MV-4-11 (cell line): ENCODE data around the gene LIN7C.

Experiments
- DNase-seq: peaks from one replicate; lab custom pipeline; 2025; lab: John Stamatoyannopoulos, UW

LIN7C gene

DNA sequence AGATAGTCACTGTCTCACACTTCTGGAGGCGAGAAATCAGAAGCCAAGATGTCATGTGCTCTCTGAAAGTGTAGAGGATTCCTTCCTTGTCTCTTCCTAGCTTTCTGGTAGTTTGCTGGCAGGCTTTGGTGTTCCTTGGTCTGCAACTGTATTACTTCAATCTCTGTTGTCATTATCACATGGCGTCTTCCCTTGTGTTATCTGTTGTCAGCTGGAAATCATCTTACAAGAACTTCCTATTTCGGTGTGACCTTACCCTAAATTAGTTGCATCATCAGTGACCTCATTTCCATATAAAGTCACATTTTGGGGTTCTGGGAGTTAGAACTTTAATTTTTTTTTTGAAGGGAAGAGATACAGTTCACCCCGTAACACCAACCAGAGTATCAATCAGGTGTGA is 3.3 kb upstream of the LIN7C start:
- DNase-seq = peak; percentile 67

DNA sequence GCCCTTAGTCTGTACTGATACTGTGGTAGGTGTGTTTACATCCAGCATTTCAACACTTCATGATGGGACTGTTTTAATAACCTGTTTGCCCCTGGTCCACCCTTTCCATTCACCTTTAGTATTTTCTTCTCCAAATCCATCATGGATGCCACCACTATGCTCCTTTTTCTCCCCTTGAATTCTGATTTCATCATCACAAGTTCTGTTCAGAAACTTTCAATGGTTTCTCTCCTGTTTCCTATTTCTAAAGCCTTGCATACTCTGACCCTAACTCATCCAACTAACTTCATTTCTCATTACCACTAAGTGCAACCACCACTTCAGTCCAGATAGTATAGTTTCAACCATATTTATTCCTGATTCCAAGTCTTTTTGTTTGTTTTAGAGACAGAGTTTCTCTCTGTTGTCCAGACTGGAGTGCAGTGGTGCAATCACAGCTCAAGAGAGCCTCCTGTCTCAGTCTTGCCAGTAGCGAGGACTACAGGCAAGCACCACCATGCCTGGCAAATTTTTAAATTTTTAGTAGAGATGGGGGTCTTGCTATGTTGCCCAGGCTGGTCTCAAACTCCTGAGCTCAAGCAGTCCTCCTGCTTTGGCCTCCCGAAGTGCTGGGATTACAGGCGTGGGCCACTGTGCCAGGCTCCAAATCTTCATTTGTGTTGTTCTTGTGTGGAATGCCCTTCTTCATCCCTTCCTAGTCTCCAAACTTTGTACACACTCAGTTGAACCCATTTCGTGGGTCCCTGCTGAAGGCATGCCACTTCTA is 1.2 kb upstream of the LIN7C start:
- DNase-seq = peak; percentile 41

DNA sequence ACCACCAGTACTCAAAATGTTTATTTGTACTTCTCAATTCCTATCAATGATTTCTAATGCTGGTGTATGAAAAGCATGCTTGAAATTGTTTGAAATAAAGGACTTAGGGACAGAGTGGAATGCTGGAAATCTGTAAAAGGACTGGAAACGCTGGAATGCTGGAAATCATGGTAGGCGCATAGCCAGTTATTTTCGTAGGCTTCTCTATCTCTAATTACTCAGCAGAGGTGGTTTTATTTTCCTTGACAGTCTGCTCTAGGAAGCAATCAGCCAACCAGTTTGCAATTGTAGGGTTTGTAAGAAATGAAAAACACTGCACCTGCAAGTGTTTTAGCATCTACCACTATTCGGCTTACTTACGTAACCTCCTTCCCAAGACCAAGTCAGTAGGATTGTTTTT is 788 bp downstream of the LIN7C start:
- DNase-seq = no peak

DNA sequence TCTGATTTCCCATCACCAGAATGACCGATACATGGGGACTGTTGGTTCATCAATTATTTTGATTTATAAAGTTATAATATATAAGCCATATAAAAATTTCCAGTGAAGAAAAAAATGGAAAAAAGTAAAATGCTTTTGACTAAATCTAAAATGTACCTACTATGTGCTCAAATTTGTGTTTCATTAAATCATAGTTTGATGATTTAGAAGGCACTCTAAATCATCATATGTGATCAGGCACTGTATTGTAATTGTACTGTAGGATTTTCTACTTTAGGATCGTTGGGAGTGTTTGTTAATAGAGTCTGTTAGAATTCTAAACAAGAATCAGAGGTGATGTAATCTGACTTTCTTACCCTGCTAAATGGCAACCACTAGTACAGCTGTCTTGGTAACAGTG is 2.4 kb downstream of the LIN7C start:
- DNase-seq = no peak

DNA sequence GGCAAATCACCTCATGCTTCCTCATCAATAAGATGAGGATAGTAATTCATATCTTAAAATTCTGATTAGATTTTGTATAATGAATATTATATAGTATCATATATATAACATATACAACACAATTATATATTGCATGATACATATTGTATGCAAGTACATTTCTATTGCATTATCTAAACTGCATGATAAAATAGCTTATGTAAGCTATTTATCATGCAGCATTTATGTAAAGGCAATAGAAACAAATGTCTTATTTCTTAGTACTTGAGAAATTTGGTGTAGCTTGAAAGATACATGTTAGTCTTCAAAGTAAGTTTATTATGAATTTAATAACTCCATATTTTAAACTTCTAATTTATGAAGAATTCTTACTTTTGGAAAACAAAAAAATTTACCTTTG is 5.5 kb downstream of the LIN7C start:
- no peak for DNase-seq

DNA sequence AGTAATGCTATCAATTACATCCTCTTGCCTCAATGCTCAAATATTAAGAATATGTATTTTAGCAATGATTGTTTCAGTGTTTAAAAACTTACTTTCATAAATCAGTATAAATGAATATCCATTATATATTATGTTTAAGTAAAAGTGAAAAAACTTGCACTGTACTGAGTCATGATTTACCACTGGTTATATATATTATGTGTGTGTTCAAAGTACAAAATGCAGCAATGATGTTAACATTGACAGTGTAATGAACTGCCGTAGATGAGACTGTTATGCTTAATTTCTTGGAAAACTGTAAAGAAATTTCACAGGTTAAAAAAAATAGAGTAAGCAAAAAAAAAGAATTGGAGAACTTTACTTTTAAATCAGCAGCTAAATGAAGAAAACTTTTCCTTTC is 8.7 kb downstream of the LIN7C start:
- DNase-seq = no peak

DNA sequence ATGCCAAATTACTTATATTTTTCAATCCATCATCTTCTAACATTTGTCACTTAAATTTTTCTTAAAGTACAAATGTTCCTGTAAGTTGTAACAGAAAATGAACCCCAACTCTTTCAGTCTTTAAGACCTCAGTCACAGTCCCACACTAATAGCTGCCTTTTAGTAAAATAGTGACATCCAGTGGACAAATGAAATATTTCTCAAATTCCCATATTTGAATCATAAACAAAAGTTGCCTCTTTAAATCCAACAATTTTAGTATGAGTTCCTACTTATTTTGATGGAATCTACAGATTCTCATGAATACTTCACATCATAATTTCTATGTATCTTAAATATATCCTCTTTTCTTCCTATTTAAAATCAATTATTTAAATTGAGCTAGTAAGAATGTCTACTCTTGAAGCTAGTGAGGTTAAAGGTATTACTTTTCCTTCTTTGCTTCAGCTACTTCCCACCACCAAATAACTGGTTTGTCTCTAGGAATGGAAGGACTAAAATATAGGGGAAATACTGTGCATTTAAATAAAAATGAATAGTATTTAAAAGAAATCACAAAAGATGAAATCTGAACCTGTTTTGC is 9.2 kb downstream of the LIN7C start:
- peak; percentile 24 for DNase-seq

DNA sequence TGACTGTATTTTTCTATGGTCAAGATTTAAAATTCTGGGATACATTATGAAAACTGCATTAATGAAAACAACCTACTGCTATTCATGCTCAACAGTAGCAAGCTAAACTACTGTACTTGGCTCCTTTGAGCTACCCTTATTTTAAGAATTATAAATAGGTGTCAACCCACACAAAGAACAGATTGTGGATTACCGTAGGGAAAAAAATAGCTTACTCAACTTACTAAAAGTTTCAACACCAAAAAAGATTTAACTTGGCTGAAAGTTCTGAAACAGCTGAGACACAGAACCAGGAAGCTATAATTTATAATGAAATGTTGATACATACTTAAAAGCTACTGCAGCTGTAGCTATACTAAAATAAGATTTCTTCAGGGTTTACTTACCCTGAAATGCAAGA is 10.1 kb downstream of the LIN7C start:
- no peak for DNase-seq

DNA sequence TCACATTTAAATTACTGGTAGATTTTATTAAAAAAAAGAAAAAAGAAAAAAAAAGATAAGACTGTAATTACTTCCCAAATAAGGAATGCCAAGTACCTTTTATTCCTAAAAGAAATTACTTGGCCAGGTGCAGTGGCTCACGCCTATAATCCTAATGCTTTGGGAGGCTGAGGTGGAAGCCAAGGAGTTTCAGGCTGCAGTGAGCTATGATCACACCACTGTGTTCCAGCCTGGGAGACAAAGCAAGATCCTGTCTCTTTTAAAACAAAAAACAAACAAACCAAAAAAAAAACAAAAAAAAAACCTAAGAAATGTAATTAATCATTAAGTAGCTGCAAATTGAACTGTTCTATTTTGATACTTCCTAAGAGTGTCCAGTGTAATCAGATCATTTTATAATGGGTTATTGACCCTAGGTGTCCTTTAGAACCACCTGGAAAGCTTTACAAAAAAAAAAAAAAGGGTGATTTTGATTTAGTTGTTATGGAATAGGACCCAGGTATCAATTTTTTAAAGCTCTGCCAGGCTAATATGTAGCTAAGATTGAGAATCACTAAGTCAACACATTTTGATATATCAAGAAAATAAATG is 10.8 kb downstream of the LIN7C start:
- no peak for DNase-seq

DNA sequence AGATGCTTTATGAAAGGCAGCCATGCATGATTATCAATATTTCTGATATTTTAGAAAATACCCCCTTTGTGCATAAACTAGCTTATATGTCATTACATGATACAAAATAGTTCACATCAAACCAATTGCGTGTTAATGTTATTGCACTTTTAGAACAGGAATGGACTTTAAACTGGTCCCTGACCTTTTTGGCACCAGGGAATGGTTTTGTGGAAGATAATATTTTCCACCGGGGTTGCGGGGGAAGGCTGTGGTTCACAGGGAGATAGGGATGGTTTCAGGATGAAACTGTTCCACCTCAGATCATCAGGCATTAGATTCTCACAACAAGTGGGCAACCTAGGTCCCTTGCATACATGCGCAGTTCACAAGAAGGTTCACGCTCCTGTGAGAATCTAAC is 17.5 kb downstream of the LIN7C start:
- DNase-seq = no peak

DNA sequence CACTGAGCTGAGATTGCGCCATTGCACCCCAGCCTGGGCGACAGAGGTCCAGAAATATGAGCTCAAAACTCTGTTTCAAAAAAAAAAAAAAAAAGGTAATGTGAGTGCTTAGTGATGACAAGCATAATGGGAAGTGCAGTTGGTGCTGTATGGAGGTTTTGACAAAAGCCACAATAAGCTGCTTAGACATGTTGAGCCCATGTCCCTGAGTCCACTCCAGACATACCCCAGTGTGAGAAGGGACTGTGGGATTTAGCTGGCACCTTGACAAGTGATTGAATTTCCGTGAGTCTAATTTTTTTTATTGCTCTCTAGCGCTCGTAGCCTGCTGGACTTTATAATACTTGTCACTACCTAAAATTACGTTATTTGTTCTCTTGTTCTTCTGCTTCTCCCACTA is 18.9 kb downstream of the LIN7C start:
- DNase-seq = peak; percentile 56

DNA sequence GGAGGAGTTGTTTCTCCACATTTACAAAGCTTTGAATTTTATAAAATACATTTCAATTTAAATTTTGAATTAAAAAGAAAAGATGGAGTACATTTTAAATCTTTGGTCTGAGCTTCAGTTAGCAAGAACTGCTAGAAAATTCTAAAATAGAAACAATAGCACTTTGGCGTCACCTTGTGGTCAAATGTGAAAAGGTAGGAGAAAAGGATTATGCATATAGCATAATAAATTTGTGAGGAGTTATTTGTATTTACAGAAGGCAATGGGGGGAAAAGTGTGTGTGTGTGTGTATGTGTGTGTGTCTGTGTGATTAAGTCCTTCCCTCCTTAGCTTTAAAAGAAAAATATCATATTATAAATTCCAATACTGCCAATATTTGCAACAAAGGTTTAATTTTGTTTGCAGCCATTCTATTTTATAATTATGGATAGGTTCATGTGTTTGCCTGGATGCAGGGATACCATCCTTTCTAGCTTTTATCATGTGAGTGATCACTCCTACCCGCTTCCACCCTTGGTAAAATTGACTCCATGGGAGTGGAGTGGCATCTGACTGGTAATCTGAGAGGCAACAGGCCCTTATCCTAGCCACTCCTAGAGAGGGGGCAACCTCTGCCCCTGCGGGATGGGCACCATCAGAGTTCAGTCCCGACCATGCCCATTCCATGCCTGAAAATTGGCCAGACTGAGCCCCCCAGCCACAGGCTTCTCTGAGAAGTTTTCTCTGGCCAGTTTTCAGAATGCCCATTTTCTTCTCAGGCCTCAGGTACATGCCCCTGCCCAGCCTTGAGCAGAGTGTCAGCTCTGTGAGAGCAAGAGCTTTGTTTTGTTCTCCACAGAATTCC is 20.4 kb downstream of the LIN7C start:
- peak; percentile 54 for DNase-seq

DNA sequence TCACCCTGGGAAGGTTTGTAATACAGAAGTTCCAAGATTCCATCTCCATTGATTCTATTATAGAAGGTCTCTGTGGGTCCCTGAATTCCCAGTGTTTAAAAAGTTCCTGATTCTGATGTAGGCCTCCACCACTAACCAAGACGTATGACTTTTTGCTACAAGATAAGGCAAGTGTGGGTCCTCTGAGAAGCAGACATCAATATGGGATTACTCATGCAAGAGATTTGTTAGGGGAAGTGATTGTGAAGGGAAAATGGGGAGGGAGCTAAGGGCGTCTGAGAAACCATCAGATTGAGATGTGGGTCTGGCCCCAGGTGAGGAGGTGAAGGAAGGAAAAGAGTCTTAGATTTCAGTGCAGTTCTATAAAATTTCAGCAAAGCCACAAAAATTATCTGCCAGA is 23.8 kb downstream of the LIN7C start:
- no peak for DNase-seq

DNA sequence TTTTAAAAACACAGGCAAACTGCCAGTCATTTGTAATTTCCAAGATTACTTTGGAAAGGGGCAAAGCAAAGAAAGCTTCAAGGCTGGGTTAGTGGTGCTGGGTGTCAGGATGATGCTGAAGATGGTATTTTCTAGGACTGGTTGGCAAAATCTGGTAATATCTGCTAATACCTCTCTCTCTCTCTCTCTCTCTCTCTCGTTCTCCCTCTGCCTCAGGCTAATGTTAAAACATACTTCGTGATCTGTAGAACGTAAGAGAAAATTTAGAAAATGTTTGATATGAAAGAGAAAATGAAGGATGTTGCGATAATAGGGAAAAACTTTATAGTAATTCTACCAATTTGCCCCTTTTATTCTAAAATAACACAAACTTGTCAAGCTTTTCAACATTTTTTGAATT is 24.6 kb downstream of the LIN7C start:
- DNase-seq = no peak

DNA sequence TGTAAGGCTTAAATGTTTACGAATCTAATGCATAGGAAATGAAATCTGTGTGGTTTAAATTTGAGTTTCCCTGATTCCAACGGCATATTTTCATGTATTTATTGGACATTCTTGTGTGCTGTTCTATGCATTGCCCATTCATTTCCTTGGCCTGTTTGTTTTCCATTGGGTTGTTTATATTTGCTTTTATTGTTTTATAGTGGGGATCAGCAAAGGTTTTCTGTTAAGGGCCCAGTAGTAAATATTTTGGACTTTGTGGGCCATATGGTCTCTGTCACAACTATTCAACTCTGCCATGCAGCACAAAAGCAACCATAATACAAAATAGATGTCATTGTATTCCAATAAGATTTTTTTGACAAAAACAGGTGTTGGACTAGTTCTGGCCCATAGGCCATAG is 28.7 kb downstream of the LIN7C start:
- DNase-seq = no peak

DNA sequence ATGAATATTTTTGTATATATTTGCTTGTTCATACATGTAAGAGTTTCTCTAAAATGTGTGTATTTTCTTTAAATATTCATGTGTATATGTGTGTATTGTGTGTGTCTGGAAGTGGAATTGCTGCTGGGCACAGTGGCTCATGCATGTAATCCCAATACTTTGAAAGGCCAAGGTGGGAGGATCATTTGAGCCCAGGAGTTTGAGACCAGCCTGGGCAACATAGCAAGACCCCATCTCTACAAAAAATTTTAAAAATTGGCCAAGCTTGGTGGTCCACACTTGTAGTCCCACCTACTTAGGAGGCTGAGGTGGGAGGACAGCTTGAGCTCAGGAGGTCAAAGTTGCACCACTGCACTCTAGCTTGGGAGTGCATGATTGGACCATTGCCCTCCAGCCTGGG is 29.3 kb downstream of the LIN7C start:
- no peak for DNase-seq

DNA sequence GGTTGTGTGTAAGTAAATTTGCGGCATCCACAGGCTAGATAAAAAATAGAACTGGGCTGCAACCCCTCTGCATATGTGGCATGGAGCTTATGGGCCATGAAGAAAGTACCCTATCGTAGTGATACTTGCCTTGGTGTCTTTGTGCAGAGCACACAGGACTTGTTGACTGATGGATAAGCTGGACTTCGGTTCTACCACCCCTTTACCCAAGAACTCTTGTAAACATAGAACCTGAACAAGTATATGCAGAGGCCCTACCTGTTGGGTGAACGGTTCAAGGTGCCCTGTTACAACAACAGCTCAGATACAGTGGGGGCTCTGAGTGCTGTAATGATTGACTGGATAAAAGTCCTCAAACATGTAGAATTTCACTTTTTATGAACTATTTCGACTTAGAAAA is 30.9 kb downstream of the LIN7C start:
- DNase-seq = no peak

DNA sequence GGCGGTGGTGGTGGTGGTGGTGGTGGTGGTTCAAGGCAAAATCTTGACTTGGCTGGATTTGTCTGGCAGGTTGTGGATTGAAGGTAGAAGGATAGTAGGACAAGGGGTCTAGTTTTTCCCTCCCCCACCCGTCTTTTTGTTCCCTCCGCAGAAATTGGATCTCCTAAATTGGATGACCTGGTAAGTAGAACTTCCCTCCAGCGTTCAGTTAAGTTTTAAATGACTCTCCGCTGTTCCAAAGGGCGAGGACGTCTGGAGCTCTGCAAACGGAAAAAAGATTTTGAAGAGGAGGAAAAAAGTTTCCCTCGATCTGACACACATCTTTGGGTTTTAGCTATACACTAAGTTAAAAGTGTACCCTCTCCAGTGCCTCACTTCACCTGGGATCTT is 33.6 kb downstream of the LIN7C start:
- DNase-seq = no peak

DNA sequence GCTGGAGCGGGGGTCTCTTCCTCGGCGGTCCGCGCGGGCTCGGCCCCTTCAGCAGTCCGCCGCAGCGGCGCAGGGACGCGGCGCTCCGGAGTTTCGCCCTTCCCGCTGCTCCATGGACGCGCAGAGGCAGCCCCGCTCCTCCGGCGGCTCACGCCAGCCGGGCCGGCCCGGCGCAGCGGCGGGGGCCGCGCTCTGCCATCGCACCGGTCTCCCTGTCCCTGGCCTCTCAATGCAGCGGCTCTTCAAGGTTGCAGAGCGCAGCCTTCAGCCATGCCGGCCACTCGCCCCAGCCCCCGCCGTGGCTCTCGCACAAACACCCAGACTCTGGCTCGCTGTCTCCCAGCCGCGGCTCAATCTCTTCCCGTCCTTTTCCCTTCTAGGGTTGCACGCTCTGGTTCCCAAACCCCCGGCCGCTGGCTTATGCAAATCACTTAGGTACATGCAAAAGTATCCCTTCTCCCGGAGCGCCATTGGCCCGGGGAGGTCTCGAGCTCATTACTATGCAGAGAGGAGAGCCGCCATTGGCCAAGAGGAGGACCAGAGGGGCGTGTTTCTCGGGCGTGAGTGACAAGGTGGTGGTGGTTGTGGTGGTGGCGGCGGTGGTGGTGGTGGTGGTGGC is 34.1 kb downstream of the LIN7C start, which contains the start of gene LGR4:
LGR4 (minus strand) TSS at position 393 of the 619 bp plus-strand sequence. CDS start 488 bp downstream, outside the sequence.
- peak; percentile 95 for DNase-seq

DNA sequence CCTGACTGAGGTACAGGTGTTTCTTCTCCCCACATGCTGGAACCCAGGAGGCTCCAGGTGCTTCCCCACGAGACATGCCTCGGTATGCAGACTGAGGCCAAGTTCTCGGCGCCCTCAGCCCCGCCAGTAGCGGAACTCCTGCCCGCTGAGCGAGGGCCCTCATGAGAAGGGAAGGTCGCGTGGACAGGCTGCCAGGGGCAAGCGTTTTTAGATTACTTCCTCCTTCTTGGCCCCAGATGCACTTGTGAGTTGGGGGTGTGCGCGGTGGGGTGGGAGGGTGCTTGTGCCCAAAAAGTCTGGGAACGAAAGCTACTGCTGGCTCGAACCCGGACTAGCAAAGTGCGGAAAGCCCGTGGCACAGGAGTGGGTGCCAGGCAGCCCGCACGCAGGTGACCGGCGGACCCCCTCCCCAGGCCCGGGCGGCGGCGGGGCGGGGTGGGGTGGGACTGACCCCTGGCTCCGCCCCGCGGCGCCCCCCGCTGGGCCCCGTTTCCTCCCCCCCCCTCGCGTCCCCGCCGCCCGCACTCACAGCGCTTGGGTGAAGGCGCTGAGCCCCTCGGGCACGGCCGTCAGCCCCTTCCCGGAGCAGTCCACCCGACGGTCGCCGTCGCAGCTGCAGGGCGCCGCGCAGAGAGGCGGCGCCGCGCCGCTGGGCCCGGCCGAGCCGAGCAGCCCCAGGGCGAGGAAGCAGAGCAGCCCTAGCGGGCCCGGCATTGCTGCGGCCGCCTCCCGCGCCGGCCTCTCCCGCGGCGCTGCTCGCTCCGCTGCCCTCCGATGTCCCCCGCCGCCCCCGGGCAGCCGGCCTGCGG is 34.8 kb downstream of the LIN7C start:
- peak; percentile 49 for DNase-seq
